H1 (cell line): ENCODE results near the gene FLRT2.

ENCODE experiments used
- CBX8 ChIP-seq: fragments of 300-800, 300-1000 bp; sonication (generic); IDR thresholded peaks from 2 replicates; pipeline ENCODE4 v1.7.1; 2016; ENCODE audit warnings: low read depth, low read length, borderline replicate concordance
- EZH2 ChIP-seq: fragments of 200-600 bp; sonication (generic); IDR thresholded peaks from 2 replicates; pipeline ENCODE4 v1.7.1; 2012; ENCODE audit warnings: low read depth, mild to moderate bottlenecking, moderate library complexity, low read length, inconsistent platforms; ENCODE audit not compliant: severe bottlenecking
- POLR2A ChIP-seq, 2 experiments: IDR thresholded peaks; 1 replicate in 1 of 2; 2 replicates in 1 of 2; pipeline ENCODE4 v1.6.1; 2011; ENCODE audit warnings: low read depth in 2 of 2, low read length in 2 of 2, mild to moderate bottlenecking in 2 of 2; ENCODE audit errors: control extremely low read depth in 1 of 2
- POLR2AphosphoS5 ChIP-seq: IDR thresholded peaks from 2 replicates; pipeline ENCODE4 v1.6.1; 2011; ENCODE audit warnings: low read depth, low read length
- RAD21 ChIP-seq, 2 experiments: IDR thresholded peaks in 1 of 2; conservative IDR thresholded peaks in 1 of 2; 2 replicates each; pipeline ENCODE4 v1.6.1; 2011; ENCODE audit warnings: low read depth in 2 of 2, low read length in 2 of 2, improper control_type of control experiment in 1 of 2, inconsistent platforms in 1 of 2, mild to moderate bottlenecking in 1 of 2, moderate library complexity in 1 of 2
- RFX5 ChIP-seq: IDR thresholded peaks from 2 replicates; pipeline ENCODE4 v1.6.1; 2011; ENCODE audit warnings: low read depth, low read length, improper control_type of control experiment, borderline replicate concordance
- RXRA ChIP-seq: IDR thresholded peaks from 2 replicates; pipeline ENCODE4 v1.6.1; 2011; ENCODE audit warnings: low read depth, mild to moderate bottlenecking, low read length, moderate library complexity; ENCODE audit not compliant: insufficient read depth
- SIX5 ChIP-seq: IDR thresholded peaks from 2 replicates; pipeline ENCODE4 v1.6.1; 2011; ENCODE audit warnings: mild to moderate bottlenecking, low read depth, low read length
- TBP ChIP-seq: IDR thresholded peaks from 2 replicates; pipeline ENCODE4 v1.6.1; 2011; ENCODE audit warnings: low read depth, low read length, improper control_type of control experiment
- TEAD4 ChIP-seq: IDR thresholded peaks from 2 replicates; pipeline ENCODE4 v1.6.1; 2012; ENCODE audit warnings: low read depth, low read length, inconsistent platforms, mixed read lengths
- TF ChIP-seq, protein P1 (sequence below), 3 experiments: IDR thresholded peaks; 1 replicate in 2 of 3; 2 replicates in 1 of 3; pipeline versions ENCODE4 v1.5.1 to v1.6.1; 2011; ENCODE audit warnings: low read length in 3 of 3, mild to moderate bottlenecking in 3 of 3, inconsistent platforms in 2 of 3, low read depth in 1 of 3, moderate library complexity in 1 of 3; ENCODE audit not compliant: insufficient read depth in 1 of 3; ENCODE audit errors: control extremely low read depth in 1 of 3

DNA sequence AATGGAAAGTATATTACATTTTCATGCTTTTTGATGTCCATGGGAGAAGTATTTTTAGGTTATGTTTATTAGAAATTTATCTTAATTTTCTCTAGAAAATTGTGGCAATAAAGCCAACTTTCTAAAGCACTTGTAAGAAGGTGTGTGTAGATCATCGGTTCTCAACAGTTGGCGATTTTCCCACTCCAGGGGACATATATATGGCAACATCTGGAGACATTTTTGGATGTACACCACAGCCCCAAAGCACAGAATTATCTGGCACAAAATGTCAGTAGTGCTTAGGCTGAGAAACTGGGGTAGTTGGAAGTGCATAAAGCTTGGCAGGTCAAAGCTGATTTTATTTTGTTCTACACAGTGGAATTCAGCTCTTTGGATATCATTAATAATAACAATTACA is 86.9 kb downstream of the FLRT2 start:
- TF ChIP-seq RXRA (no peak), CBX8 (no peak), SIX5 (no peak), RAD21 (IDR thresholded peaks at IDR 0.05 in 1 of 2, conservative IDR thresholded peaks at IDR 0.05 in 1 of 2; ENCODE audit: low read depth in 2 of 2, low read length in 2 of 2) (no peak), POLR2AphosphoS5 (no peak), POLR2A (IDR thresholded peaks at IDR 0.05; ENCODE audit: control extremely low read depth in 1 of 2, low read depth in 2 of 2, low read length in 2 of 2) (no peak), RFX5 (no peak), TEAD4 (no peak), TBP (no peak), EZH2 (no peak)
- TF ChIP-seq, protein P1, sequence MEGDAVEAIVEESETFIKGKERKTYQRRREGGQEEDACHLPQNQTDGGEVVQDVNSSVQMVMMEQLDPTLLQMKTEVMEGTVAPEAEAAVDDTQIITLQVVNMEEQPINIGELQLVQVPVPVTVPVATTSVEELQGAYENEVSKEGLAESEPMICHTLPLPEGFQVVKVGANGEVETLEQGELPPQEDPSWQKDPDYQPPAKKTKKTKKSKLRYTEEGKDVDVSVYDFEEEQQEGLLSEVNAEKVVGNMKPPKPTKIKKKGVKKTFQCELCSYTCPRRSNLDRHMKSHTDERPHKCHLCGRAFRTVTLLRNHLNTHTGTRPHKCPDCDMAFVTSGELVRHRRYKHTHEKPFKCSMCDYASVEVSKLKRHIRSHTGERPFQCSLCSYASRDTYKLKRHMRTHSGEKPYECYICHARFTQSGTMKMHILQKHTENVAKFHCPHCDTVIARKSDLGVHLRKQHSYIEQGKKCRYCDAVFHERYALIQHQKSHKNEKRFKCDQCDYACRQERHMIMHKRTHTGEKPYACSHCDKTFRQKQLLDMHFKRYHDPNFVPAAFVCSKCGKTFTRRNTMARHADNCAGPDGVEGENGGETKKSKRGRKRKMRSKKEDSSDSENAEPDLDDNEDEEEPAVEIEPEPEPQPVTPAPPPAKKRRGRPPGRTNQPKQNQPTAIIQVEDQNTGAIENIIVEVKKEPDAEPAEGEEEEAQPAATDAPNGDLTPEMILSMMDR (IDR thresholded peaks at IDR 0.05; ENCODE audit: control extremely low read depth in 1 of 3, insufficient read depth in 1 of 3, low read depth in 1 of 3, low read length in 3 of 3): no peak
